WTC11 (cell line): ENCODE data around the gene BCAR3.

Experiments used
- CBFB ChIP-seq: sonication (generic); formaldehyde crosslinking; IDR thresholded peaks from 2 replicates; pipeline ENCODE4 v1.8.1; 2022; ENCODE audit warnings: mild to moderate bottlenecking, low read depth, missing genetic modification reagents
- CTCF ChIP-seq: fragments of 200-600 bp; IDR thresholded peaks from 2 replicates; pipeline ENCODE4 v1.8.0; 2022; ENCODE audit warnings: antibody characterized with exemption
- E2F4 ChIP-seq: sonication (generic); formaldehyde crosslinking; IDR thresholded peaks from 2 replicates; pipeline ENCODE4 v1.8.1; 2022; ENCODE audit warnings: low read depth, mild to moderate bottlenecking, moderate library complexity, missing genetic modification reagents, borderline replicate concordance
- FOXJ3 ChIP-seq: sonication (generic); formaldehyde crosslinking; IDR thresholded peaks from 2 replicates; pipeline ENCODE4 v1.9.0; 2021; ENCODE audit warnings: missing genetic modification reagents, mild to moderate bottlenecking, borderline replicate concordance
- MAX ChIP-seq: sonication (generic); formaldehyde crosslinking; IDR thresholded peaks from 2 replicates; pipeline ENCODE4 v1.8.0; 2022; ENCODE audit warnings: mild to moderate bottlenecking, missing genetic modification reagents
- PREB ChIP-seq: sonication (generic); formaldehyde crosslinking; IDR thresholded peaks from 2 replicates; pipeline ENCODE4 v1.8.1; 2022; ENCODE audit warnings: mild to moderate bottlenecking, missing genetic modification reagents, moderate library complexity, borderline replicate concordance
- TP53 ChIP-seq: sonication (generic); formaldehyde crosslinking; IDR thresholded peaks from 2 replicates; pipeline ENCODE4 v1.8.1; 2023; ENCODE audit warnings: mild to moderate bottlenecking, missing genetic modification reagents
- USF1 ChIP-seq: sonication (generic); formaldehyde crosslinking; IDR thresholded peaks from 2 replicates; pipeline ENCODE4 v1.8.0; 2022; ENCODE audit warnings: mild to moderate bottlenecking, missing genetic modification reagents

- TF ChIP-seq E2F4 (no peak), FOXJ3 (CRISPR knock-in tag) (no peak), USF1 (CRISPR knock-in tag) (no peak), CTCF (no peak), MAX (CRISPR knock-in tag) (no peak), CBFB (CRISPR knock-in tag) (no peak), TP53 (CRISPR knock-in tag) (no peak), PREB (no peak)
Measured at GRCh38 chr1:93621246-93621645, 60.4 kb downstream of the BCAR3 start.
